ENCODE data around the gene IFT57.

GRCh38 chr3:108189440-108189839 lies 32.8 kb downstream of the IFT57 start:
- TF ChIP-seq, protein P1, sequence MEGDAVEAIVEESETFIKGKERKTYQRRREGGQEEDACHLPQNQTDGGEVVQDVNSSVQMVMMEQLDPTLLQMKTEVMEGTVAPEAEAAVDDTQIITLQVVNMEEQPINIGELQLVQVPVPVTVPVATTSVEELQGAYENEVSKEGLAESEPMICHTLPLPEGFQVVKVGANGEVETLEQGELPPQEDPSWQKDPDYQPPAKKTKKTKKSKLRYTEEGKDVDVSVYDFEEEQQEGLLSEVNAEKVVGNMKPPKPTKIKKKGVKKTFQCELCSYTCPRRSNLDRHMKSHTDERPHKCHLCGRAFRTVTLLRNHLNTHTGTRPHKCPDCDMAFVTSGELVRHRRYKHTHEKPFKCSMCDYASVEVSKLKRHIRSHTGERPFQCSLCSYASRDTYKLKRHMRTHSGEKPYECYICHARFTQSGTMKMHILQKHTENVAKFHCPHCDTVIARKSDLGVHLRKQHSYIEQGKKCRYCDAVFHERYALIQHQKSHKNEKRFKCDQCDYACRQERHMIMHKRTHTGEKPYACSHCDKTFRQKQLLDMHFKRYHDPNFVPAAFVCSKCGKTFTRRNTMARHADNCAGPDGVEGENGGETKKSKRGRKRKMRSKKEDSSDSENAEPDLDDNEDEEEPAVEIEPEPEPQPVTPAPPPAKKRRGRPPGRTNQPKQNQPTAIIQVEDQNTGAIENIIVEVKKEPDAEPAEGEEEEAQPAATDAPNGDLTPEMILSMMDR (IDR thresholded peaks at IDR 0.05; ENCODE audit: insufficient read depth, low read length, poor library complexity, severe bottlenecking) = no peak
- TF ChIP-seq EZH2phosphoT487 (conservative IDR thresholded peaks at IDR 0.05; ENCODE audit: low read length) = no peak

Measured in SU-DHL-6 (cell line).